K562 (cell line): ENCODE results near the gene EYA2. TPM values are rescaled to one million over a fixed set of nuclear protein-coding genes. Genes with fewer than 3 reads are reported as not detected.

Source experiments
- JUN ChIP-seq, 2 experiments: sonication (generic) in 1 of 2; formaldehyde crosslinking in 1 of 2; IDR thresholded peaks; 2 replicates each; pipeline versions ENCODE4 v1.6.1 to v1.8.0; 2012 to 2022; ENCODE audit warnings: borderline replicate concordance in 2 of 2, mild to moderate bottlenecking in 2 of 2, improper control_type of control experiment in 1 of 2, low read depth in 1 of 2, low read length in 1 of 2, missing genetic modification reagents in 1 of 2
- MITF ChIP-seq: IDR thresholded peaks from 2 replicates; pipeline ENCODE4 v1.6.1; 2014; ENCODE audit warnings: antibody characterized with exemption
- NR2C2 ChIP-seq, 2 experiments: fragments of 200-800 bp in 1 of 2; sonication (Bioruptor generic) in 1 of 2; sonication (generic) in 1 of 2; formaldehyde crosslinking in 1 of 2; IDR thresholded peaks; 2 replicates each; pipeline versions ENCODE4 v1.6.1 to v1.8.0; 2016 to 2022; ENCODE audit warnings: mild to moderate bottlenecking in 1 of 2, missing compliant biosample characterization in 1 of 2, missing genetic modification characterization in 1 of 2, missing genetic modification reagents in 1 of 2
- THAP7 ChIP-seq: fragments of 250-450 bp; sonication (Bioruptor Pico); IDR thresholded peaks from 2 replicates; pipeline ENCODE4 v1.5.0; 2021
- ZBTB2 ChIP-seq: fragments of 450-650 bp; IDR thresholded peaks from 2 replicates; pipeline ENCODE4 v1.6.1; 2016; ENCODE audit warnings: antibody characterized with exemption
- ZNF311 ChIP-seq: fragments of 250-450 bp; sonication (Bioruptor Pico); IDR thresholded peaks from 2 replicates; pipeline ENCODE4 v1.4.0; 2020; ENCODE audit warnings: mild to moderate bottlenecking, moderate library complexity
- polyA plus RNA-seq, 8 experiments: library from polyadenylated mRNA; depleted of rRNA in 4 of 8; stranded (reverse) in 5 of 8; unstranded in 3 of 8; fragments of >200 nt; fragmentation: Nextera tagmentation in 2 of 8; fragmentation: Illumina TruSeq in 1 of 8; extraction: Ambion mirVana in 2 of 8; extraction: Trizol in 1 of 8; gene quantifications; 2 replicates each; pipeline versions ENCODE4 v1.2.1 to v1.2.3, GENCODE V29; 2011 to 2014; ENCODE audit warnings: inconsistent platforms in 1 of 8, missing spikeins in 1 of 8
- total RNA-seq, 7 experiments: library from RNA; depleted of rRNA in 6 of 7; stranded (reverse); fragments of >200 nt in 6 of 7; fragmentation: Illumina TruSeq in 2 of 7; extraction: Trizol in 2 of 7; gene quantifications; 2 replicates each; pipeline versions ENCODE4 v1.2.1 to v1.2.3, GENCODE V29; 2011 to 2021; ENCODE audit warnings: low replicate concordance in 1 of 7
- TF ChIP-seq, protein P1 (sequence below): sonication (generic); formaldehyde crosslinking; IDR thresholded peaks from 2 replicates; pipeline ENCODE4 v1.8.0; 2023; ENCODE audit warnings: missing genetic modification reagents, mild to moderate bottlenecking, borderline replicate concordance
- TF ChIP-seq, protein P2 (sequence below): fragments of 450-650 bp; IDR thresholded peaks from 2 replicates; pipeline ENCODE4 v1.6.1; 2014; ENCODE audit warnings: low read depth, mild to moderate bottlenecking, moderate library complexity, borderline replicate concordance
- TF ChIP-seq, protein P3 (sequence below): fragments of 250-450 bp; sonication (Bioruptor Pico); IDR thresholded peaks from 2 replicates; pipeline ENCODE4 v1.9.0; 2021; ENCODE audit warnings: mild to moderate bottlenecking, inconsistent platforms

Gene EYA2
- total and polyA plus RNA-seq, 9 of the 15 experiments (the other 6 are each of a cell fraction or from before 2014, with no cell fraction given), result 0.03 TPM; not detected in 8

DNA sequence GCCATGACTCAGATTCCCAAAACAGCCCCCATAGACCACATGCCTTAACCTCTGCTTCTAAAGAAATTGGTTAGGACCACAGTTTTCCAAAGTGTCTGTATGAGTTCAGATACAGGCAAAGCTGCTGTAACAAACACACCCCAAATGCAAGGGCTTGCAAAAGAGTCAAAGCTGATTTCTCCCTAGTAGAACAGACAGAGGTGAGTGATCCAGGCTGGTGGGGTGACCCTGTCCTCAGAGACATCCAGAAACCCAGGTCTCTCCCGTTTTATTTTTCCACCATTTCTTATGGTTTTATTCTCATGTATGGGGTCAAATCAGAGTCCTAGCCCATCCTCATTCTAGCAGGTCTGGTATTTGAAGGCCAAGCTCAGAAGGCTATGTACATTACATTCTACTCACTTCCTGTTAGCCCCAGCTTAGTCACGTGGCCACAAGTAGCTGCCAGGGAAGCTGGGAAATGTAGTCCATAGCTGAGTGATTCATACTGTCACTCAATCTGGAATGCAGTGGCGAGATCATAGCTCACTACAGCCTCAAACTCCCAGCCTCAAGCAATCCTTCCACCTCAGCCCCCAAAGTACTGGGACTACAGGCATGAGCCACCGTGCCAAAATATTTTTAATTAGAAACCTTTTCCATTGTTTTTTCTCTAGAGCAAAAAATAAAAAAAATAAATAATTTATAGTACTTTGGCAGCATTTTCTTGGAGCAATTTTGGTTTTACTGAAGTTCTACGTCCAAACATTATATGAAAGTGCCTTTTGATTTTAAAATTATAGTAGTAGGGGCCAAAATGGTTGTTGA, 286.6 kb downstream of the EYA2 start (continued):
- TF ChIP-seq ZBTB2 (no peak), JUN (IDR thresholded peaks at IDR 0.05; ENCODE audit: borderline replicate concordance, low read depth, low read length) (0 out of 2 replicates have a peak, but pooled peaks have one; percentile 66), JUN (CRISPR knock-in tag; IDR thresholded peaks at IDR 0.05; ENCODE audit: borderline replicate concordance) (no peak), THAP7 (CRISPR knock-in tag) (no peak), NR2C2 (CRISPR knock-in tag; IDR thresholded peaks at IDR 0.05) (no peak), NR2C2 (tag; IDR thresholded peaks at IDR 0.05) (peak; percentile 37; the same call in 1 of the 2 replicates), ZNF311 (CRISPR knock-in tag) (no peak), MITF (no peak)
- TF ChIP-seq, protein P1, sequence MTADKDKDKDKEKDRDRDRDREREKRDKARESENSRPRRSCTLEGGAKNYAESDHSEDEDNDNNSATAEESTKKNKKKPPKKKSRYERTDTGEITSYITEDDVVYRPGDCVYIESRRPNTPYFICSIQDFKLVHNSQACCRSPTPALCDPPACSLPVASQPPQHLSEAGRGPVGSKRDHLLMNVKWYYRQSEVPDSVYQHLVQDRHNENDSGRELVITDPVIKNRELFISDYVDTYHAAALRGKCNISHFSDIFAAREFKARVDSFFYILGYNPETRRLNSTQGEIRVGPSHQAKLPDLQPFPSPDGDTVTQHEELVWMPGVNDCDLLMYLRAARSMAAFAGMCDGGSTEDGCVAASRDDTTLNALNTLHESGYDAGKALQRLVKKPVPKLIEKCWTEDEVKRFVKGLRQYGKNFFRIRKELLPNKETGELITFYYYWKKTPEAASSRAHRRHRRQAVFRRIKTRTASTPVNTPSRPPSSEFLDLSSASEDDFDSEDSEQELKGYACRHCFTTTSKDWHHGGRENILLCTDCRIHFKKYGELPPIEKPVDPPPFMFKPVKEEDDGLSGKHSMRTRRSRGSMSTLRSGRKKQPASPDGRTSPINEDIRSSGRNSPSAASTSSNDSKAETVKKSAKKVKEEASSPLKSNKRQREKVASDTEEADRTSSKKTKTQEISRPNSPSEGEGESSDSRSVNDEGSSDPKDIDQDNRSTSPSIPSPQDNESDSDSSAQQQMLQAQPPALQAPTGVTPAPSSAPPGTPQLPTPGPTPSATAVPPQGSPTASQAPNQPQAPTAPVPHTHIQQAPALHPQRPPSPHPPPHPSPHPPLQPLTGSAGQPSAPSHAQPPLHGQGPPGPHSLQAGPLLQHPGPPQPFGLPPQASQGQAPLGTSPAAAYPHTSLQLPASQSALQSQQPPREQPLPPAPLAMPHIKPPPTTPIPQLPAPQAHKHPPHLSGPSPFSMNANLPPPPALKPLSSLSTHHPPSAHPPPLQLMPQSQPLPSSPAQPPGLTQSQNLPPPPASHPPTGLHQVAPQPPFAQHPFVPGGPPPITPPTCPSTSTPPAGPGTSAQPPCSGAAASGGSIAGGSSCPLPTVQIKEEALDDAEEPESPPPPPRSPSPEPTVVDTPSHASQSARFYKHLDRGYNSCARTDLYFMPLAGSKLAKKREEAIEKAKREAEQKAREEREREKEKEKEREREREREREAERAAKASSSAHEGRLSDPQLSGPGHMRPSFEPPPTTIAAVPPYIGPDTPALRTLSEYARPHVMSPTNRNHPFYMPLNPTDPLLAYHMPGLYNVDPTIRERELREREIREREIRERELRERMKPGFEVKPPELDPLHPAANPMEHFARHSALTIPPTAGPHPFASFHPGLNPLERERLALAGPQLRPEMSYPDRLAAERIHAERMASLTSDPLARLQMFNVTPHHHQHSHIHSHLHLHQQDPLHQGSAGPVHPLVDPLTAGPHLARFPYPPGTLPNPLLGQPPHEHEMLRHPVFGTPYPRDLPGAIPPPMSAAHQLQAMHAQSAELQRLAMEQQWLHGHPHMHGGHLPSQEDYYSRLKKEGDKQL (CRISPR knock-in tag), result no peak
- TF ChIP-seq, protein P2, sequence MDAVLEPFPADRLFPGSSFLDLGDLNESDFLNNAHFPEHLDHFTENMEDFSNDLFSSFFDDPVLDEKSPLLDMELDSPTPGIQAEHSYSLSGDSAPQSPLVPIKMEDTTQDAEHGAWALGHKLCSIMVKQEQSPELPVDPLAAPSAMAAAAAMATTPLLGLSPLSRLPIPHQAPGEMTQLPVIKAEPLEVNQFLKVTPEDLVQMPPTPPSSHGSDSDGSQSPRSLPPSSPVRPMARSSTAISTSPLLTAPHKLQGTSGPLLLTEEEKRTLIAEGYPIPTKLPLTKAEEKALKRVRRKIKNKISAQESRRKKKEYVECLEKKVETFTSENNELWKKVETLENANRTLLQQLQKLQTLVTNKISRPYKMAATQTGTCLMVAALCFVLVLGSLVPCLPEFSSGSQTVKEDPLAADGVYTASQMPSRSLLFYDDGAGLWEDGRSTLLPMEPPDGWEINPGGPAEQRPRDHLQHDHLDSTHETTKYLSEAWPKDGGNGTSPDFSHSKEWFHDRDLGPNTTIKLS, result peak; percentile 56; the same call in 1 of the 2 replicates
- TF ChIP-seq, protein P3, sequence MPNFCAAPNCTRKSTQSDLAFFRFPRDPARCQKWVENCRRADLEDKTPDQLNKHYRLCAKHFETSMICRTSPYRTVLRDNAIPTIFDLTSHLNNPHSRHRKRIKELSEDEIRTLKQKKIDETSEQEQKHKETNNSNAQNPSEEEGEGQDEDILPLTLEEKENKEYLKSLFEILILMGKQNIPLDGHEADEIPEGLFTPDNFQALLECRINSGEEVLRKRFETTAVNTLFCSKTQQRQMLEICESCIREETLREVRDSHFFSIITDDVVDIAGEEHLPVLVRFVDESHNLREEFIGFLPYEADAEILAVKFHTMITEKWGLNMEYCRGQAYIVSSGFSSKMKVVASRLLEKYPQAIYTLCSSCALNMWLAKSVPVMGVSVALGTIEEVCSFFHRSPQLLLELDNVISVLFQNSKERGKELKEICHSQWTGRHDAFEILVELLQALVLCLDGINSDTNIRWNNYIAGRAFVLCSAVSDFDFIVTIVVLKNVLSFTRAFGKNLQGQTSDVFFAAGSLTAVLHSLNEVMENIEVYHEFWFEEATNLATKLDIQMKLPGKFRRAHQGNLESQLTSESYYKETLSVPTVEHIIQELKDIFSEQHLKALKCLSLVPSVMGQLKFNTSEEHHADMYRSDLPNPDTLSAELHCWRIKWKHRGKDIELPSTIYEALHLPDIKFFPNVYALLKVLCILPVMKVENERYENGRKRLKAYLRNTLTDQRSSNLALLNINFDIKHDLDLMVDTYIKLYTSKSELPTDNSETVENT (CRISPR knock-in tag), result no peak
